RPMI8226 (cell line): ENCODE data around the gene ARL5B.
A peak's percentile ranks its signal among the peaks of the same experiment; 100 is the strongest.

Experiments used
- DNase-seq: peaks from one replicate; pipeline ENCODE4 v3.0.0-alpha.2; 2015

ARL5B gene

GRCh38 chr10:18659819-18660535 lies 746 bp downstream of the ARL5B start:
- DNase-seq: peak; percentile 51

- no peak for DNase-seq
These were observed 1.7 kb downstream of the ARL5B start for GRCh38 chr10:18660816-18661431.

GRCh38 chr10:18664841-18665478 lies 5.7 kb downstream of the ARL5B start:
- no peak for DNase-seq

DNA sequence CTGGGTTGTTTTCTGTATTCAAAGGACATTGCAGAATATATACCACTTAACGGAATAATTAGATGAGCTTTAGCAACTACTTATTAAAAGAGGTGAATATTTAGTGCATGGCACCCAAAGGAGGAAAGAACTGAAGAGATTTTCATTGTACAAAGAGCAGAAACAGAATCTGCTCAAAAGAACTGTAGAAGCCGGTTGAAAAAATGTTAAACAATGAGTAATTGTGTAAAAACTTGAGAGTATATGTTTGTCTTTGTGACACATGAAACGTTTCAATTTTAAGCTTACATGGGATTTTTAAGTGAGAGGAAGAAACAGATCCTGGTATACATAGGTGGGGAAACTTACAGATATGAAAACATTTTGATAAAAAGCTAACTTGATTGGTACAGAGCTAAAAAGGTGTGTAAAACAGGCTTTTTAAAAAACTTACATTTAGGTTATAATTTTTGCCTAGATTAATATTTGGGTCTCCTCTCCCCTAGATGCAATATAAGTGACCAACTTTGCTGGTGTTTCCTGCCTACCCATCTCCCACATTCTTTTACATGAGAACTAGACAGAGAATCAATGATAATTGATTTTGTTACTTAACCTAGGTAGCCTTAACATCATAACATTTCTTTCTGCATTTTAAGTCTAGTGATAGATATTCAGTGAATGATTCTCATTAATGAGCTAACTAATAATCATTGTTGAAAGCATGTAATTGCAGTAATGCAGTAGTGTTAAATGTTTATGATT lies 6.8 kb downstream of the ARL5B start:
- DNase-seq: no peak

GRCh38 chr10:18666810-18667209 lies 7.6 kb downstream of the ARL5B start:
- DNase-seq: no peak

GRCh38 chr10:18668026-18668425 lies 8.8 kb downstream of the ARL5B start:
- no peak for DNase-seq

- no peak for DNase-seq
These were observed 16.0 kb downstream of the ARL5B start for GRCh38 chr10:18675086-18675801.

GRCh38 chr10:18680754-18681153 lies 21.5 kb downstream of the ARL5B start:
- DNase-seq: no peak

DNA sequence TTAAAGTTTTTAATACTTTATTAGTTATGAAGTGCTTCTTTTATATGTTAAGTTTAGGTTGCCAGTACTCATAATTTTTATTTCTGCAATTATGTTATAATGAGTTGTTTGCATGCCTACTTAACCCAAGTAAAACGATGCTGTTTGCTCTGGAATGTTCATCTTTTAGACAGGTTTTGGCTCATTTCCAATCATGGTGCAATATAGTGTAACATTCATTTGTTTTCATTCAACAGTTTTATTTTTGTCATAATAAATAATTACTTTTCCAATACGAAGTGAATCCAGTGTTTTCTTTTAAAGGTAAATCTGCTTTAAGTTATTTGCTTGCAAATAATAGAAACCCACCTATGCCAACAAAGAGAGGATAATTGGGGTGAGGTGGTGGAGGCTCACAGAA lies 22.1 kb downstream of the ARL5B start:
- DNase-seq: no peak

DNA sequence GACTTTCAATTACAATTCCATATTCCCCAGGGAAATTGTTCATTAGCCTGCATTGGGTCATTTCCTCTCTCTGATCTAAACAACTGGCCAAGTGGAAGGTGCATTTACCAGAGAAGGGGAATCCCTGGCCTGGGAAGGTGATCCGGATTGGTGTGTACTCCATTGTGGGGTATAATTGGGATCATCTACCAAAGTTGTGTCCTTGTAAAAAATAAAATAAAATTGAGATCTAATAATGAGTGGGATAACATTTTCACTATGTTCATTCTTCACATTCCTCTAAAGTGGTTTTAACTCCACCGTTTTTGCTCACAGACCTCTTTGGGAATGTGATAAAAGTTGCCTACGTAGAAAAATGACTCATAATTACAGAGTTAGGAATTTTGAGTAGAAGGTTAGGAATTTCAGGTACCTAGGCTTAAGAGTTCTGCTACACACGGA lies 22.8 kb downstream of the ARL5B start:
- DNase-seq: no peak

DNA sequence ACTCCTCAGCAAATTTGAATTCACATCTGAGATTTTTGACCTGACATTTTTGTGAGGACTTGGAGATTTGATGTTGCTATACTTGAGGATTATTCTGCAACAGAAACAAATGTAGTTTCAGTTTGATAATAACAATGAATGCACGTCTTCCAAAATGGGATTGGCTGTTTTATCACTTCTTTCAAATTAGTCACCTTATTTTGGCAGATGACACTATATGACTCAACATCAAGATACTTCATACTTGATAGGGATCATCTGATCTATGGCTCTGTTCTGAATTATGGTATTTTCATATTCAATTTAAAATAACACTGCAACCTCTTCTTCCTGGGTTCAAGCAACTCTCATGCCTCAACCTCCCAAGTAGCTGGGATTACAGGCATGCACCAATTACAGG lies 24.2 kb downstream of the ARL5B start:
- no peak for DNase-seq

DNA sequence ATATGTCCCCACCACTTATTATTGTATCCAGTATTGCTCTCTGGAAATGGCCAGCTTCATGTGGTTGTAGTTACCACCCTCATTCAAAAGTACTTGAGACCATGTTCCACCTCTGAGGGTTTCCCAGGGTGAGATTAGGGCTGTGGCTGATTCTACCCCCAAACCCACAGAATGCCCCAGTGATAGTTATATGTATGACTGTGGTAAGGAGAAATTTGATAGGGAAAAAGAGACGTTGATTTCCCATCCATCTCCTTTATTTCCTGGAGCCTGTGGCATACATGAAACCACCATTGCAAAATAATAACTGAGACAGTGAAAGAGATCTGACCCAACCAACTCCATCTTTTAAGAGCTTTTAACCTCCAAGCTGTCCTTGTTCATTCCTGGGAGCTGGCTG lies 25.2 kb downstream of the ARL5B start:
- DNase-seq: no peak

GRCh38 chr10:18684953-18685352 lies 25.7 kb downstream of the ARL5B start:
- no peak for DNase-seq

DNA sequence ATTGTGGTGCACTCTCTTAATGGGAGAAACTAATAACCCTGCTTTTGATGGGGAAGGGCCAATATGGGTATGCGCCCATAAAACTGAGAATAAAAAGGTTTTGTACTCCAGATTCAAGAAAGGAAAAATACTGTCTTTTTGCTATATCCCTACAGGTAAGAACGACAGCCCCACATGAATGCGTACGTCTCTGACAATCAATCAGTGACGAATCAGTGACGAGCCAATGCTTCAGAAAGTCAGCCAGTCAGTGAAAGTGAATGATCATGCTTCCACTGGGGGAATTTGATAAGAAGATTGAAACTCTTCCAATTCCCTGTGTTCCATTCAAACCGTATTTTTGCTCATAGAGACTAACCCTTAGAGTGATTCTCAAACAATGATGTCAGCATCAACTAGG lies 26.3 kb downstream of the ARL5B start:
- DNase-seq: no peak

DNA sequence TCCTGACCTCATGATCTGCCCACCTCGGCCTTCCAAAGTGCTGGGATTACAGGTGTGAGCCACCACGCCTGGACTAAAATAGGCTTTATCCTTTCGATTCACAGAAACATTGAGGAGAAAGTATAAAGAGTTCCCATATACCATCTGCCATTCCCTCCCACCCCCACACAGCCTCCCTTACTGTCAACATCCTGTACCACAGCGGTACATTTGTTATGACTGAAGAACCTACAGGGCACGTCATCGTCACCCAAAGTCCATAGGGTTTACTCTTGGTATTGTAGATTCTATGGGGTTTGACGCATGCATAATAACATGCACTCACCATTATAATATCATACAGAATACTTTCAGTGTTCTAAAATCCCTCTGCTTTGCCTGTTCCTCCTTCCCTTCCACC lies 28.0 kb downstream of the ARL5B start:
- DNase-seq: no peak

DNA sequence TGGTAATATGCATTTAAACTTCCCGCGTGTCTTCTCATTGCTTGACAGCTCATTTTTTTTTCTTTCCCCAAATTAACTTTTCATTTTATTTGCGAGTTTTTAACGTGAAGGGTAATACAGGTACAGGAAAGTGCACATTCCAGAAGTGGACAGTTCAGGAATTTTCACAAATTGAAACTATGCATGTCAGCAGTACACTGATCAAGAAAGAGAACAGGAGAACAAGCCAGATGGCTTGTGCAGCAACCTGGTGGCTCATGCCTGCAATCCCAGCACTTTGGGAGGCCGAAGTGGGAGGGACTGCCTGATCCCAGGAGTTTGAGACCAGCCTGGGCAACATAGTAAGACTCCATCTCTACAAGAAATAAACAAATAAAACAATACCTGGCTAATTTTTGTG lies 28.5 kb downstream of the ARL5B start:
- DNase-seq: no peak

GRCh38 chr10:18689498-18689897 lies 30.3 kb downstream of the ARL5B start:
- no peak for DNase-seq

DNA sequence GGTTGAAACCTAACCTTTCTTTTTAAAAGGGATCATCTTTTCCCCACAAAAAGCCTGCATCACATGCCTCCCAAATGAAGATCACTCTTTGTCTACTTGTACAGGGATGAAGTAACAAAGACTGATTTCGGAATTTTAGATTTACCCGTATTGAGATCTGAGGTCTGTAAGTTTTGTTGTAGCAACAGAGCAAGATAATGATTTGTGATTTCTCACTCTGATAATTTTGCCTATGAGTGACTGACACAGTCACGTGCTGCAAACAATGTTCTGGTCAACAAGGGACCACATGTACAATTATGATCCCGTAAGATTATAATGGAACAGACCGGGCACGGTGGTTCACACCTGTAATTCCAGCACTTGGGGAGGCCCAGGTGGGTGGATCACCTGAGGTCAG lies 31.3 kb downstream of the ARL5B start:
- no peak for DNase-seq

GRCh38 chr10:18699849-18700840 lies 40.9 kb downstream of the ARL5B start:
- DNase-seq: no peak

DNA sequence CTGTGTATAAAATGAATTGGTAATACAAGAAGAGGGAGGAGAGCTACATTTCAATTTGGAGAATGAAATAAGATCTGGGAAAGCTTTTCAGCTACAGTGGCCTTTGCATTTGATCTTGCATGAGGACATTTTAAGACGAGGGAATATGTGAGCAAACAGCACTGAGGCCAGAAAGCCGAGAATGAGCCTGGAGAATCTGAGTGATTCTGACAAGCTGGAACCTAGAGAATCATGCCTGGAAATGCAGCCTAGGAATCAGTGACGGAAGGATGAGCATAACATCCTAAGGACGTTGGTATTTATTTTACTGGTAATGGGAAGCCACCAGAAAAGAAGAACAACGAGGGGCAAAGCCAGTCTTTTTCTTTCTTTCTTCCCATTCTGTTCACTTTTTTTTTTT lies 44.3 kb downstream of the ARL5B start:
- no peak for DNase-seq

GRCh38 chr10:18710201-18710653 lies 51.0 kb downstream of the ARL5B start:
- no peak for DNase-seq

GRCh38 chr10:18713077-18713476 lies 53.8 kb downstream of the ARL5B start:
- no peak for DNase-seq
